Amniotic stem cell (primary cell): Measurements from ENCODE around the gene GLO1.
"Not testable (repeated sequence)": the region's sequence is repeated elsewhere in the genome, so short reads cannot be mapped to it uniquely, and the experiment has no call there.

Source experiments
- DNase-seq: peaks from one replicate; lab custom pipeline; 2025; lab: John Stamatoyannopoulos, UW

GLO1 gene

DNA sequence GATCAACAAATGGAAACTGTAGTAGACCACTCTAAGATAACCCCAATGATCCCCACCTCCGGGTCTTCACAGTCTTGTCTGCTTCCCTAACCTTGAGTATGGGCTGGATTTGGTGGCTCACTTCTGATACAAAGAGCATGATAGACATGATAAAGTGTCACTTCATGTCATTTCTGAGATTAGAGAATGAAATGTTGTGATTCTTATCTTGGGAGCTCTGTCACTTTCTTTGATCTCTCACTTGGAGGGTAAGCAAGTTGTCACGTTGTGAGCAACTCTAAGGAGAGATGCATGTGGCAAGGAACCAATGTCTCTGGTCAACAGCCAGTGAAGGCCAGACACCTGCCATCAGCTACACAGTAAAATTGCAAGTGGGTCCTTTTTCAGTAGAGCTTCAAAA, 3.0 kb upstream of the GLO1 start:
- no peak for DNase-seq

DNA sequence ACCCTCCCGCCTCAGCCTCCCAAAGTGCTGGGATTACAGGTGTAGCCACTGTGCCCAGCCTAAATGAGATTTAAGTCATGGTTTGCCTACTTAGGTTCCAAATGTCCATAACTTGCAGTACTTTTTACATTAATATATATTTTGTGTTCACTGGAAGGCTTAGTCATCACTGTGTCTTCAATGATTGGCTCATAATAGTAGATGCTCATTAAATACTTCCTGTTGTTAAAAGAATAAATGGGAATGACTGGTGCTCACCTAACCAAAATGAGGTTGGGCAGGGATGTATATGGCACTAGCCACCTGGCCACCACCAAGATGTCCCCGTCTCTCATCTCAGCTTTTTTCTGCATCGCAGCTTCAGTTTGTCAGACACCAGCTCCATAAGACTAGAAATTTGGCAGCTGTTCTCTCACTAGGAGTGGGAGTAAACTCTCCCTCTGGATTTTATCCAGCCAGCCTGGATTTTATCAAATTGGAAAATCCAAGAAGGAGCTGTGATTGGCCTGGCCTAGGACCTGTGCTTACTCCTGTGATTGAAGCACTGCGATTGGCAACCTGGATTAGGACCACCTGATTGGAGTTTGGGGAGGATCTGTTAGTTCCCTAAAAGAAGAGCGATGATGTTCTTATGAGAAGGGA, 1.1 kb upstream of the GLO1 start:
- DNase-seq: no peak

- DNase-seq: no peak
Measured at GRCh38 chr6:38701551-38701950, 1.4 kb downstream of the GLO1 start.

DNA sequence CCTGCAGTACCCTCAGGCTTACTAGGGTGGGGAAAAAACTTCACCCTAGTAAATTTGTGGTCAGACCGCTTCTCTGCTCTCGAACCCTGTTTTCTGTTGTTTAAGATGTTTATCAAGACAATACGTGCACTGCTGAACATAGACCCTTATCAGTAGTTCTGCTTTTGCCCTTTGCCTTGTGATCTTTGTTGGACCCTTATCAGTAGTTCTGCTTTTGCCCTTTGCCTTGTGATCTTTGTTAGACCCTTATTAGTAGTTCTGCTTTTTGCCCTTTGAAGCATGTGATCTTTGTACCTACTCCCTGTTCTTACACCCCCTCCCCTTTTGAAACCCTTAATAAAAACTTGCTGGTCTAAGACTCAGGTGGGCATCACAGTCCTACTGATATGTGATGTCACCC, 3.2 kb downstream of the GLO1 start:
- not testable (repeated sequence) for DNase-seq

- DNase-seq: no peak
Measured at GRCh38 chr6:38697846-38698245, 5.1 kb downstream of the GLO1 start.

DNA sequence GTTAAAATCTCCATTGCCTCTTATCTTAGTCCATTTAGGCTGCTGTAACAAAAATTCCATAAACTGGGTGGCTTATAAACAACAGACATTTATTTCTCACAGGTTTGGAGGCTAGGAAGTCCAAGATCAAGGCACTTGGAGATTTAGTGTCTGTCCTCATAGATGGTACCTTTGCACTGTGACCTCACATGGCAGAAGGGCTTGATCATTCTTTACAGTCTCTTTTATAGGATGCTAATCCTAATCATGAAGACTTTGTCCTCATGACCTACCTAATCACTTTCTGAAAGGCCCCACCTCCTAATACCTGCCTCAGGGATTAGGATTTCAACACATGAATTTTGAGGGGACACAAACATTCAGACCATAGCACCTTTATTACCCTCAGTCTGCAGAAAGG, 6.6 kb downstream of the GLO1 start:
- DNase-seq: no peak

GRCh38 chr6:38695933-38696332, 7.0 kb downstream of the GLO1 start:
- no peak for DNase-seq

- DNase-seq: no peak
Measured at GRCh38 chr6:38695227-38695900, 7.6 kb downstream of the GLO1 start.

- DNase-seq: no peak
Measured at GRCh38 chr6:38688579-38689087, 14.3 kb downstream of the GLO1 start.

- no peak for DNase-seq
Measured at GRCh38 chr6:38687549-38687948, 15.4 kb downstream of the GLO1 start.

GRCh38 chr6:38687043-38687353, 15.9 kb downstream of the GLO1 start:
- no peak for DNase-seq

DNA sequence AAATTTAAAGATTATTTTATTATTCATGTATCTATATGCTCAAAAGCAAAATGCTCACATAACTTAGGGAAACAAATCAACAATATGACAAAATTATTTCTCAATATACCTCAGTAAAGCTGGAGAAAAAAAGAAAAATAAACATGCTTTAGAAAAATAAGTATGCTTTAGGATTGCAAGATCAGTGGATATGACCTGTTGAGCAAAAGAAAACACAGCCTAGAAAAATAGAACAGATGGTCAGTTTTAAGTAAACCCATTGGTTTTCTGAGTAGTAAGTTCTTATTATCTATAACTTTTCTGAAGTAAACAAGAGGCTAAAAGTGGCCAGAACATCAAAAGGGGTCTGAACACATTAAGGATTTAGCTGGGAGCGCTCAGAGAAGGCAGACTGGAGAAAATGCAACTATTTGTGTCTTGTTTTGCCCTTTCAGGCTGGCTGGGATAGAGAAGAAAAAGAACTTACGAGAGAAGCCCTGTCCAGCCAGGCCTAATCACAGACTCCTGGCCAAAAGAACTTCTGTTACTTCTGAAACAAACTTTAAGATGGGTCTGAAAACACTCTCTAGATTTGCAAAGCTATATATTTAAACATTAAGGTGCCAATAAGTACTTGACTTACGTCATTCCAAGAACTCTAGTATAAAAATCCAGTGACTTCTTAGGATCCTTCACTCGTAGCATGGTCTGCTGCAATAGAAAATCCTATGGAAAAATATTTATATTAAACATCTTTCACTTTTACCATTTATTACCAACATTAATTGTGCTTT, 16.5 kb downstream of the GLO1 start:
- DNase-seq: no peak

GRCh38 chr6:38684904-38685303, 18.0 kb downstream of the GLO1 start:
- DNase-seq: no peak

DNA sequence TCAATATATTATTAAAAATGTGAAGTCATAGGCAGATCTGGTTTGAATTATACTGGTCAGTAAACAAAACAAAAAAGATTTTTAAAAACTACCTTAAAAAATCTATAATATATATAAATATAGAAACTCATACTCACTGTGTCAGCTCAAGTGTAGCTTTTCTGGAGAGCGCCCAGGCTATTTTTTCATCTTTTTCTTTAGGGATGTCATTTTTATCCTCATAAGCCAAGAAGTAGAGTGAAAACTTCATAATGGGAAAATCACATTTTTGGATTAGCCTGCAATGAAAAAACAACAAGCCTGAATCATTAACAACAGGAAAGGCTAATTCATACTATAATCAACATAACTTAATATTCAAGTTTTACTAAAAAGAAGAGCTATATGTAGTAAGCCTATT, 18.7 kb downstream of the GLO1 start:
- no peak for DNase-seq

- DNase-seq: no peak
Measured at GRCh38 chr6:38681850-38682249, 21.1 kb downstream of the GLO1 start.

DNA sequence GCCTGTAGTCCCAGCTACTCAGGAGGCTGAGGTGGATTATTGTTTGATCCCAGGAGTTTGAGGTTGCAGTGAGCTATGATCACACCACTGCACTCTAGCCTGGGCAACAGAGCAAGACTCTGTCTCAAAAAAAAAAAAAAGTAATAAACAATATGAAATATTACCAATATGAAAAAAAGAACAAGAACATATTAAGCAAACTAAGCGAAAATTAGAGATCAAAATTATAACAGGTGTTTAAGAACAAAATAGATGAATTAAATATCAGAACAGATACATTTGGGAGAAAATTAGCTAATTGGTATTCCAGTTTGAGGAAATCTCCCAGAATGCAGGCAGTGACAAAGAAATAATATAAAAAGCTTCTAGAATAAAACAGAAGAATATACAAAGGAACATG, 23.3 kb downstream of the GLO1 start:
- DNase-seq: no peak

DNA sequence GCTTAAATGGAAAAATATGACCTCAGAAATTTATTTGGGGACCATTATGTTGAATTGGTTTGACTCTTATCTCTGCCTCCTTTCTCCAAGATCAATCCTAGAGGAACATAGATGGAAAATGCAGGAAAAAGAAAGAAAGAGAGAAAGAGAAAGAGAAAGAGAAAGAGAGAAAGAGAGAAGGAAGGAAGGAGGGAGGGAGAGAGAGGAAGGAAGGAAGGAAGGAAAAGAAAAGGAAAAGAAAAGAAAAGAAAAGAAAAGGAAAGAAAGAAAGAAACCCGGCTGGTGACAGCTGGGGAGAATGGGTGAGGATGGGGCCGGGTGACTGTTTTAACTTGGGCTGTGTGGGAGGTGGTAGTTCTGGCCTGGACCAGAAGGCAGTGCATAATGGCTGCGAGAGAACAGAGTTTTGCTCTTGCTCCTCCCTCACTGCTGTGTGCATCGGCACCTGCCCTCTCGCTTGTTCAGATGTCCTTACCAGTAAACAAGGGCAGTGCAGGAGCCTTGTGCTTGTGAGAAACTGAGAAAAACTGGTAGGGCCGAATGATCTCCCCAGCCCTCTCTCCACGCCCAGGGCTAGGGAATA, 24.7 kb downstream of the GLO1 start:
- no peak for DNase-seq

GRCh38 chr6:38676974-38677544, 25.9 kb downstream of the GLO1 start:
- no peak for DNase-seq

- DNase-seq: no peak
Measured at GRCh38 chr6:38676236-38676973, 26.5 kb downstream of the GLO1 start.

GRCh38 chr6:38673397-38674165, 29.4 kb downstream of the GLO1 start:
- DNase-seq: no peak

- DNase-seq: peak; percentile 35
Measured at GRCh38 chr6:38671885-38672467, 31.0 kb downstream of the GLO1 start.
